DMS114 treated with DMSO at 0.1 percent for 48 hours (cell line): ENCODE results near the gene LRP2BP.
"Not testable (repeated sequence)": the region's sequence is repeated elsewhere in the genome, so short reads cannot be mapped to it uniquely, and the experiment has no call there.

Source experiments
- DNase-seq: peaks from one replicate; lab custom pipeline; 2025; ENCODE audit not compliant: unreplicated experiment; lab: John Stamatoyannopoulos, UW

Gene LRP2BP

DNA sequence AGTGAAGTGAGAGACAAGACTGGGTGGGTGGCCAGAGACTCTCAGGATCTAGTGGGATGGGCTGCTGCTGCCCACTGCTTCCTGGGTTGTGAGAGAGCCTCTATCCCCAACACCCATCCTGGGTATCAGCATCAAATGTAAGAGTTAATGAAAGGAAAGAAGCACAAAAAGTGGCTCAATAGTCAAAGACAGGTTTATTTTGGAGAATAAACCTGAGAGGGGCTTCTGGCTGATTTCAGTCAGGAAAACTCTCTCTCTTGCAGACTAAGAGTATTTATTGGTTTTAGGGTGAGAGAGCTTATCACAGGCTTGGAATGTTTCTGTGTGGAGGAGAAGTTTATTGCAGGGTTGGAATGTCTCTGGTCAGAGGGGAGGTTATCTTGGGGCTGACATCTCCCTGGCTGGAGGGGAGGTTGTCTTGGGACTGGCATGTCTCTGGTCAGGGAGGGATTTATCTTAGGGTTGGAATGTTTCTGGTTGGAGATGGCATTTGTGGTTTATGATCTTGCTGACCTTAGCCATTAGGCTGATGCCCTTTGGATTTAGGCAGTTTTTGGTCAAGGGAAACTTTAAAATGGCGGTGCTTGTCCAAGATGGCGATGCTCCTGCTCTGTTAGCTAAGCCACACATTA is 65.7 kb downstream of the LRP2BP start:
- not testable (repeated sequence) for DNase-seq

DNA sequence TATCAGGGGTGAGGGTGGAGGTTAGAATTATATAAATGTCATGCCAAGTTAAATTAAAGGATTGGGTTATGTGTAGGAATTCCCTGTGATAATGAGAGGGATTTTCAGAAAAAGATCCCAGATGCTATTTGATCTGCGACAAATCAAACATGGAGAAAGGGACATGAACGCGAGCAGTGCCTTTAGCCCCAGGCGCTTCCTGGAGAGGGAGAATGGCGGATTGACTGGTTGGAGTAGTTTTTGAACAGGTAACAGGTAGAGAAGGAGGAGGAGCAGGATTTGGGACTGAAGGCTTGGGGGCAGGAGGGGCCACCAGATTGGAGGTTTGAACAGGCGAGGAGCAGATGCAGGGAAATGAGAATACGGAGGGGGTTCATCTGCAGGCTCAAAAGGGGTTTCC is 67.1 kb downstream of the LRP2BP start:
- DNase-seq: no peak

DNA sequence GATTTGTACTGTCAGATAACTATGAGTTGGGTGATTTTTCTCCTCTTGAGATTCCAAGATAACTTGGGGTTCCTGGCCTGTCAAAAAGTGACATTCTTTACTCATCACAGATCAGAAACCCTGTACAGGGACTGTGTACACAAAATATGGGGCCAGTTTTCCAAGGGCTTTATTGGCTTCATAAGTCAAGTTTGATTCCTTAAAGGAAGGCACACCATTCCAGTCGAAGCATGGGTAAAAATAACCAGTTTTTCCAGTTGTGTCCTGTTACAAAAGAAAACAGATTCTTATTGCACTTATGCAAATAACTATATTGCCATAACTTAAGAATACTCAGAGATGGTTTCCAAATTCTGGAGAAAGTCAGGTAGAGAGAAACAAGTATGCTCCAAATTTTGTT is 70.0 kb downstream of the LRP2BP start:
- DNase-seq: not testable (repeated sequence)

DNA sequence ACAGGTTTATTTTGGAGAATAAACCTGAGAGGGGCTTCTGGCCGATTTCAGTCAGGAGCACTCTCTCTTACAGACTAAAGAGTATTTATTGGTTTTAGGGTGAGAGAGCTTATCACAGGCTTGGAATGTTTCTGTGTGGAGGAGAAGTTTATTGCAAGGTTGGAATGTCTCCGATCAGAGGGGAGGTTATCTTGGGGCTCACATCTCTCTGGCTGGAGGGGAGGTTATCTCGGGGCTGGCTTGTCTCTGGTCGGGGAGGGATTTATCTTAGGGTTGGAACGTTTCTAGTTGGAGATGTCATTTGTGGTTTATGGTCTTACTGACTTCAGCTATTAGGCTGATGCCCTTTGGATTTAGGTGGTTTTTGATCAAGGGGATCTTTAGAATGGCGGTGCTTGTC is 71.4 kb downstream of the LRP2BP start:
- not testable (repeated sequence) for DNase-seq

DNA sequence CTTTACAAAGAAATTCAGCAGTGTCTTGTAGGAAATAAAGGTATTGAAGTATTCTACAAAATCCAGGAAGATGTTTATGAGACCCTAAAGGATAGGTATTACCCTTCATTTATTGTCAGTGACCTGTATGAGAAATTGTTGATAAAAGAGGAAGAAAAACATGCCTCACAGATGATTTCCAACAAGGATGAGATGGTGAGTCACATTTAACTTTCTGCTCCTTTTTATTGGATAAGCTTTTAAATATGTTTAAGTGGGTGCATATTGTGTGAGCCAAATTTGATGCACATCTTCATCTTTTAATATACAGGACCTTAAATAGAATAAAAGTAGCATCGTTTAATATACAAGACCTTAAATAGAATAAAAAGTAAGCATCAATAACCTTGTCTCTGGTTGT is 72.1 kb downstream of the LRP2BP start:
- no peak for DNase-seq

DNA sequence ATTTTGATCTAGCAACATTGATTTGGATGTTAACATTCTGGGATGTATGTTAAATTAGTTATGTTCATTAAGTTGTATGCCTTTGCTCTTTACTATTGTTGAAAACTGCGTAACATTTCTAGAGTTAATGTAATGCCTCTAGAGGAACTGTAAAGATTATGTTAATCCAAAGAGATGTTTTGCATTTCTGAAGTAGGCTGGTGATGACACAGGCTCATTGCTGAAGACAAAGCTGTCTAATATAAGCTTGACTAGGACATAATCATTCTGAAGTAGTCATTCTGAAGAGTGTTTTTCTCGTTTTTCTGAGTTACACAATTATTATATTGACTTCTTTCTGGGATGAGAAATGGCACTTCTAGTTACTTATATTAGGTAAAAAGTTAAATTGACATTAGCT is 72.9 kb downstream of the LRP2BP start:
- DNase-seq: no peak

DNA sequence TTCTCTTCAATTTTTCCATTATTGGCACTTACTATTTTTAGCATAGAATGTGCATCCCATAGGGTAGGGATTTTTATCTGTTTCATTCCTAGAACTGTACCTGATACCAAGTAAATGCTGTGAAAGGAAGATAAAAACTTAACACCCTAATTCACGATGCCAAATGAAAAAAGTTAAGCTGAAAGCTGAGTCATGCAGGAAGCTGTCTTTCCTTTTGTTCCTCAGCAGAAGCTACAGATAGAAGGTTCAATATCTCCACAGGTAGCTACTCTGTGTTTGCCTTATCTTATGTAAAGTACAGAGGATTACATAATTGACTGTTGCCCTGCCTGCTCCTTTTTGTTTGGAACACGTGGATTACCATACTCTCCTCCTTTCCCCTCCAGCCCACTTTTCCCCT is 77.0 kb downstream of the LRP2BP start:
- DNase-seq: no peak

DNA sequence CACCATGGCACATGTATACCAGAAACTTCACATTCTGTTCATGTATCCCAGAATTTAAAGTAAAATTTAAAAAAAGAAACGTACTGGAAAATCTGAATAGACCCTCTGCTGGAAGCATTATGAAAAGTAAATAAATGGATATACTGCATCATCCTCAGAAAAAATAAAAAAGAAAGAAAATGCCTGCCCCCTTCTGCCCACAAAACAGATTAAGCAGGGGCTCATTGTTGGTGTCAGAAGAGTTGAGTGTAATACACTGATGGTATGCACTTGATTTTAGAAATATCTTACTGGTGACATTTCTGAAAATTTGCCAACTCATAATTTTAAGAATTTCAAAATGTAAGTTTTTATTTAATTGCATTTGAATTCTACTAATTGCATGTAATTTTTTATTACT is 77.8 kb downstream of the LRP2BP start:
- no peak for DNase-seq

DNA sequence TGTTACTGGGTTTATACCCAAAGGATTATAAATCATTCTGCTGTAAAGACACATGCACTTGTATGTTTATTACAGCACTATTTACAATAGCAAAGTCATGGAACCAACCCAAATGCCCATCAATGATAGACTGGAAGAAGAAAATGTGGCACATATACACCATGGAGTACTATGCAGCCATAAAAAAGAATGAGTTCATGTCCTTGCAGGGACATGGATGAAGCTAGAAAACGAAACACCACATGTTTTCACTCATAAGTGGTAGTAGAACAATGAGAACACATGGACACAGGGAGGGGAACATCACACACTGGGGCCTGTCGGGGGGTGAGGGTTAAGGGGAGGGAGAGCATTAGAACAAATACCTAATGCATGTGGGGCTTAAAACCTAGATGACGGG is 78.3 kb downstream of the LRP2BP start:
- DNase-seq: not testable (repeated sequence)
